ENCODE data around the gene GALNT11. TPM values are rescaled to one million over a fixed set of nuclear protein-coding genes. Genes with fewer than 3 reads are reported as not detected.

Gene GALNT11
- total and polyA plus RNA-seq, 9 of the 15 experiments (the other 6 are each of a cell fraction or from before 2014, with no cell fraction given): 8.2 to 59.5 (median 36.5) TPM

DNA sequence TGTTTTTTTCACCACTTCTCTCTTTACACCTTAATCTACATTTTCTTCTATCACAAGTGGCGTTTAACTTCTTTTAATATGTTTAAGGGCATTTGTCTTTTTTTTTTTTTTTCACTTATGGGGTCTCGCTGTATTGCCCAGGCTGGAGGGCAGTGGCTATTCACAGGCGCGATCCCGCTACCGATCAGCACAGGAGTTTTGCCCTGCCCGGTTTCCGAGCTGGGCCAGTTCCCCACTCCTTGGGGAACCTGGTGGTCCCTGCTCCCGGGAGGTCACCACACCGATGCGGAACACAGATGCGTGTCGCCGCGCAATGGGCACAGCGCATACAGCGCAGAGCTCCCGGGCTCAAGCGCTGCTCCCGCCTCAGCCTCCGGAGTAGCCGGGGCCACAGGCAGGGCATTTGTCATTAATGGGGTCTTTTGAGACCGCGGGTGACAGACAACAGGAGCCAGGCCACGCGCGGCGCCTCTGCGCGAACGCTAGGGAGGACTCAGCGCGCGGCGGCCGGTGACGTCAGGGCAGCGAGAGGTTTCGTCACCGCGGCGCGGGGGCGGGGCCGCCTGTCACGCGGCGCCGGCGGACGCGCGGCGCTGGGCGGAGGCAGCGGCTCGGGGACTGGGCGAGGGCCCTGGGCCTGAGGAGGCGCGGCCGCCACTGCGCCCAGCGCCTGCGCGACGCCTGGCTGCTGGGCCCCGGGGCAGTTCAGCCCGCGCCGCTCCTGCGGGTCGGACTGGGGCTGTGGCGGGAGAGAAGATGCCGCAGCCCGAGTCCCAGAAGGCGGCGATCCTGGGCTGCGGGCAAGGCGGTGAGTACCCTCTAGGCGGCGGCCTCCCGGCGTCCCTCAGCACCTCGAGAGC lies at the start of gene GALNT11 (continued):
- TF ChIP-seq JUN (IDR thresholded peaks at IDR 0.05; ENCODE audit: borderline replicate concordance, low read depth, low read length): peak; percentile 78; the same call in 1 of the 2 replicates
- TF ChIP-seq JUN (CRISPR knock-in tag; IDR thresholded peaks at IDR 0.05; ENCODE audit: borderline replicate concordance): peak; percentile 48; the same call in 1 of the 2 replicates
- TF ChIP-seq HIVEP1 (CRISPR knock-in tag; IDR thresholded peaks at IDR 0.05): no peak
- TF ChIP-seq MED1 (CRISPR knock-in tag; IDR thresholded peaks at IDR 0.05; ENCODE audit: borderline replicate concordance): no peak
- peak; percentile 95 for TF ChIP-seq GMEB1 (CRISPR knock-in tag; IDR thresholded peaks at IDR 0.05)
- TF ChIP-seq, protein P1, sequence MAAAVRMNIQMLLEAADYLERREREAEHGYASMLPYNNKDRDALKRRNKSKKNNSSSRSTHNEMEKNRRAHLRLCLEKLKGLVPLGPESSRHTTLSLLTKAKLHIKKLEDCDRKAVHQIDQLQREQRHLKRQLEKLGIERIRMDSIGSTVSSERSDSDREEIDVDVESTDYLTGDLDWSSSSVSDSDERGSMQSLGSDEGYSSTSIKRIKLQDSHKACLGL (CRISPR knock-in tag; IDR thresholded peaks at IDR 0.05; ENCODE audit: borderline replicate concordance, poor library complexity, severe bottlenecking): peak; percentile 23
- TF ChIP-seq XRCC3 (IDR thresholded peaks at IDR 0.05): no peak
- TF ChIP-seq CBFA2T2 (conservative IDR thresholded peaks at IDR 0.05): no peak
- TF ChIP-seq, protein P2, sequence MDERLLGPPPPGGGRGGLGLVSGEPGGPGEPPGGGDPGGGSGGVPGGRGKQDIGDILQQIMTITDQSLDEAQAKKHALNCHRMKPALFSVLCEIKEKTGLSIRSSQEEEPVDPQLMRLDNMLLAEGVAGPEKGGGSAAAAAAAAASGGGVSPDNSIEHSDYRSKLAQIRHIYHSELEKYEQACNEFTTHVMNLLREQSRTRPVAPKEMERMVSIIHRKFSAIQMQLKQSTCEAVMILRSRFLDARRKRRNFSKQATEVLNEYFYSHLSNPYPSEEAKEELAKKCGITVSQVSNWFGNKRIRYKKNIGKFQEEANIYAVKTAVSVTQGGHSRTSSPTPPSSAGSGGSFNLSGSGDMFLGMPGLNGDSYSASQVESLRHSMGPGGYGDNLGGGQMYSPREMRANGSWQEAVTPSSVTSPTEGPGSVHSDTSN (CRISPR knock-in tag; IDR thresholded peaks at IDR 0.05; ENCODE audit: low read depth): no peak
- TF ChIP-seq, protein P2 (tag; conservative IDR thresholded peaks at IDR 0.05; ENCODE audit: low read depth): no peak
- TF ChIP-seq ELK1 (CRISPR knock-in tag; IDR thresholded peaks at IDR 0.05): no peak
- no peak; the same call in 1 of the 2 replicates for TF ChIP-seq ILF3 (IDR thresholded peaks at IDR 0.05; ENCODE audit: borderline replicate concordance)
- no peak for TF ChIP-seq NFXL1 (CRISPR knock-in tag; IDR thresholded peaks at IDR 0.05)
- TF ChIP-seq RBM17 (IDR thresholded peaks at IDR 0.05; ENCODE audit: borderline replicate concordance, low read depth, low read length): no peak
- TF ChIP-seq, protein P3, sequence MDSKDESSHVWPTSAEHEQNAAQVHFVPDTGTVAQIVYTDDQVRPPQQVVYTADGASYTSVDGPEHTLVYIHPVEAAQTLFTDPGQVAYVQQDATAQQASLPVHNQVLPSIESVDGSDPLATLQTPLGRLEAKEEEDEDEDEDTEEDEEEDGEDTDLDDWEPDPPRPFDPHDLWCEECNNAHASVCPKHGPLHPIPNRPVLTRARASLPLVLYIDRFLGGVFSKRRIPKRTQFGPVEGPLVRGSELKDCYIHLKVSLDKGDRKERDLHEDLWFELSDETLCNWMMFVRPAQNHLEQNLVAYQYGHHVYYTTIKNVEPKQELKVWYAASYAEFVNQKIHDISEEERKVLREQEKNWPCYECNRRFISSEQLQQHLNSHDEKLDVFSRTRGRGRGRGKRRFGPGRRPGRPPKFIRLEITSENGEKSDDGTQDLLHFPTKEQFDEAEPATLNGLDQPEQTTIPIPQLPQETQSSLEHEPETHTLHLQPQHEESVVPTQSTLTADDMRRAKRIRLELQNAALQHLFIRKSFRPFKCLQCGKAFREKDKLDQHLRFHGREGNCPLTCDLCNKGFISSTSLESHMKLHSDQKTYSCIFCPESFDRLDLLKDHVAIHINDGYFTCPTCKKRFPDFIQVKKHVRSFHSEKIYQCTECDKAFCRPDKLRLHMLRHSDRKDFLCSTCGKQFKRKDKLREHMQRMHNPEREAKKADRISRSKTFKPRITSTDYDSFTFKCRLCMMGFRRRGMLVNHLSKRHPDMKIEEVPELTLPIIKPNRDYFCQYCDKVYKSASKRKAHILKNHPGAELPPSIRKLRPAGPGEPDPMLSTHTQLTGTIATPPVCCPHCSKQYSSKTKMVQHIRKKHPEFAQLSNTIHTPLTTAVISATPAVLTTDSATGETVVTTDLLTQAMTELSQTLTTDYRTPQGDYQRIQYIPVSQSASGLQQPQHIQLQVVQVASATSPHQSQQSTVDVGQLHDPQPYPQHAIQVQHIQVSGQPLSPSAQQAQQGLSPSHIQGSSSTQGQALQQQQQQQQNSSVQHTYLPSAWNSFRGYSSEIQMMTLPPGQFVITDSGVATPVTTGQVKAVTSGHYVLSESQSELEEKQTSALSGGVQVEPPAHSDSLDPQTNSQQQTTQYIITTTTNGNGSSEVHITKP (IDR thresholded peaks at IDR 0.05; ENCODE audit: partially characterized antibody): no peak
- TF ChIP-seq TEAD1 (CRISPR knock-in tag; IDR thresholded peaks at IDR 0.05): peak in 1 of 2 experiments; percentile 63; a peak in 1 of 4 replicates
- no peak for TF ChIP-seq ZNF717 (CRISPR knock-in tag; IDR thresholded peaks at IDR 0.05)
